RKO (cell line): Measurements from ENCODE around the gene SFTPA1.
"Not testable (repeated sequence)": the region's sequence is repeated elsewhere in the genome, so short reads cannot be mapped to it uniquely, and the experiment has no call there.

ENCODE experiments used
- DNase-seq: peaks from one replicate; pipeline ENCODE4 v3.0.0-alpha.2; 2016; ENCODE audit warnings: low spot score

SFTPA1 gene

DNA sequence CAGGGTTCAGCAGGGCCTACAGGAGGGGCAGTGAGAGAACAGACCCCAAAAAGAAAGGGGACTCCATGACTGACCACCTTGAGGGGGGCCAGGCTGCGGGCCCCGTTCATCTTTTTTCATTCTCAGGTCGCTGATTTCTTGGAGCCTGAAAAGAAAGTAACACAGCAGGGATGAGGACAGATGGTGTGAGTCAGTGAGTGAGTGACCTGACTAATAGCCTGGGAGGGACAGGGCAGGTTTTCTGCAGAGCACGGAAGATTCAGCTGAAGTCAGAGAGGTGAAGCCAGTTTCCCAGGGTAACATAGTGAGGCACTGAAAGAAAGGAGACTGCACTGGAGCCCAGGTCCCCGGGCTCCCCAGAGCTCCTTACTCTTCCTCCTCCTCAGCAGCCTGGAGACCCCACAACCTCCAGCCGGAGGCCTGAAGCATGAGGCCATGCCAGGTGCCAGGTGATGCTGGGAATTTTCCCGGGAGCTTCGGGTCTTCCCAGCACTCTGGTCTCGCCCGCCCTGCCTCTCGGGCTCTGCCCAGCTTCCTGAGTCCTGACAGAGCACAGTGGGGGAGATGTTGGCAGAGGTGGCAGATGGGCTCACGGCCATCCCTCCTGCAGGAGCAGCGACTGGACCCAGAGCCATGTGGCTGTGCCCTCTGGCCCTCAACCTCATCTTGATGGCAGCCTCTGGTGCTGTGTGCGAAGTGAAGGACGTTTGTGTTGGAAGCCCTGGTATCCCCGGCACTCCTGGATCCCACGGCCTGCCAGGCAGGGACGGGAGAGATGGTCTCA, 646 bp downstream of the SFTPA1 start:
- DNase-seq = peak; percentile 5

DNA sequence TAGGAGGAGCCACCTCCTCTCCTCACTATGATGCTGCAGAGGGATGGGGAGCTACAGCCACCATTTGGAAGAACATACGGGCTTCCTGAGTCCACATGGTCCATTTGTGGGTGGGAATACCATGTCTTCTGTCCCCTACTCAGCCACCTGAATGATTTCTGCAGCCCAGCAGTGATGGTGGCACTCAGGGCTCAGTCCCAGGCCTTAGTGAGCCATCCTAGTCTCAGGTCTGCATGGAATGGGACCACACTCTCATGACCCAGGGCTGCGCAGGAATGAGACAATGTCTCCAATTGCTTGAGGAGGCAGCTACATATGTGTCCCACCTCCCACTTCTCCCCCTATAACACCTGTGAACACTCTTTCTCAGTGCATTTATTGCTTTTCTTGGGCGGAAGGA, 4.8 kb downstream of the SFTPA1 start:
- no peak for DNase-seq

GRCh38 chr10:79616164-79616563, 5.4 kb downstream of the SFTPA1 start:
- DNase-seq = no peak

GRCh38 chr10:79623663-79624062, 12.9 kb downstream of the SFTPA1 start:
- not testable (repeated sequence) for DNase-seq

DNA sequence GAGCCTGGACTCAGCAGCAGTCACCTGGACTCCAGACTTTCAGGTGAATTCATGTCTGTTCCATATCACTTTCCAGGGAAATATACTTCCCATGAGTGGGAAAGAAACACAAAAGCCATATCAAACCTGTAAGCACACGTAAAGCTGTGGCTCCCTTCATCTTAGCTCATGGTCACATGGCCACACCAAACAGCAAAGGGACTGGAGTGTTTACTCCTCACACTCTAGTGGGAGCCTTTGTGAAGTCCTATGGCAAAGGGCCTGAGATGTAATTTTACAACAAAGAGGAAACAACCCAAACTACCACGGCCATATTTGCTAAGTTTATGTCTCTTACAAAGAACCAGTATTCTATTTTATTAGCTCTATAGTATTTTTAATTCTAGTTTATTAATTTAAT, 16.3 kb downstream of the SFTPA1 start:
- no peak for DNase-seq

DNA sequence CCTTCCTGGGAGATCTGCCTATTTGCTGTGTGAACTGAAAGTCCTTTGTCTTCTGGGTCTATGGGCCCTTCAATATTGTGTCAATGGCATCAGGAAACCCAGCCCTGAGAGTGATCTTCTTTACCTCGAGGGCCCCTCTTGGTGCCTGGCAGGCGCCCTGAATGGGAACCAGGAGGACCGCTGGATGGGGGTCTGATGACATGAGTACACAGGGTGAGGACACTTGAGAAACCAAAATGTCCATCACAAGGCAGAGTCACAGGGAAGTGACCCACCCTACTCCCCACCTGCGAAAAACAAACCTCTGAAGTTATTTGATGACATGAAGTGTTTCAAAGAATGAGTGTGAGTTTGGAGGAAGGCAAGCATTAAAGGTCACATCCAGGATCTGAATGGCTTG, 17.3 kb downstream of the SFTPA1 start:
- DNase-seq = no peak

- no peak for DNase-seq
Measured at GRCh38 chr10:79628988-79629954, 18.5 kb downstream of the SFTPA1 start.

GRCh38 chr10:79629955-79630327, 19.2 kb downstream of the SFTPA1 start:
- DNase-seq = no peak

- not testable (repeated sequence) for DNase-seq
Measured at GRCh38 chr10:79636654-79637199, 26.0 kb downstream of the SFTPA1 start.

GRCh38 chr10:79638318-79638717, 27.6 kb downstream of the SFTPA1 start:
- no peak for DNase-seq

GRCh38 chr10:79652695-79653094, 42.0 kb downstream of the SFTPA1 start:
- not testable (repeated sequence) for DNase-seq

DNA sequence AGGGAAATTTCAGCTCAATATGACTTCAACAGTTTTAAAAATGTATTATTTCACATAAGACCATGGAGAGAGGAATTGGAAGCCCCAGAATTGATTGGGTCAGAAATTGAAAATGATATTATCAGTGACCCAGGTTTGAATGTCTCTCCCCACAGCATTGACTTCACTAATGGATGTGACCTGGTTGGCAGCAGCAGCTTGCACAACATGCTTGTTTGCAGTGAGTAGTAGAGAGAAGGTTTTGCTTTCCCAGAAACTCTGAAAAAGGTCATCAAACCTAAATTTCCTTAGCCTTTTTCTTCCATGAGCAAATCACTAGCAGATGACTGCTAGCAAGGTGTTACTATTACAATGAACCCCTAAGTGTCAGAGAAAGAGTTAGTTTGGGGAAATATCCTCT, 52.5 kb downstream of the SFTPA1 start:
- not testable (repeated sequence) for DNase-seq

DNA sequence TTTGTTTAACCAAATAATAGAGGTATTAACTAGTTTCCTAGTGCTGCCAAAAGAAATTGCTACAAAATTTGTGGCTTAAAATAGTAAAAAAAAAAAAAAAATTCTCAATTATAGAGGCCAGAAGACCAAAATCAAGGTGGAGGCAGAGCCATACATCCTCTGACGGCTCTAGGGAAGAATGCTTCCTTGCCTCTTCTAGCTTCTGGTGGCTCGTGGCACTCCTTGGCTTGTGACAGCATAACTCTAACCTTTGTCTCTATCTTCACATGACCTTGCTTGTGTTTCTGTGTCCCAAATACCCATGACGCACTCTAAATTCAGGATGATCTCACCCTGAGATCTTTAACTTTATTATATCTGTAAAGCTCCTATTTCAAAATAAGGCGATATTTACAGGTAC, 53.9 kb downstream of the SFTPA1 start:
- not testable (repeated sequence) for DNase-seq
